Stomach (tissue), 4 donors: Measurements from ENCODE around the gene CDC42SE2.

Experiments used
- CTCF ChIP-seq, 7 experiments: fragments of 450-650 bp in 4 of 7; fragments of 200-600 bp in 3 of 7; sonication (generic) in 3 of 7; IDR thresholded peaks; one replicate each; pipeline ENCODE4 v1.5.1; 2016 to 2019; ENCODE audit warnings: antibody characterized with exemption in 7 of 7, control low read depth in 2 of 7, mild to moderate bottlenecking in 1 of 7
- EP300 ChIP-seq: sonication (generic); formaldehyde crosslinking; IDR thresholded peaks from one replicate; pipeline ENCODE4 v1.6.1; 2017; ENCODE audit warnings: antibody characterized with exemption
- POLR2A ChIP-seq, 4 donors: fragments of 450-650 bp; IDR thresholded peaks; one replicate each; pipeline ENCODE4 v1.6.1; 2016; ENCODE audit warnings: antibody characterized with exemption in 4 of 4, control low read depth in 2 of 4, mild to moderate bottlenecking in 1 of 4, moderate library complexity in 1 of 4

GRCh38 chr5:131280417-131280816 is 16.6 kb downstream of the CDC42SE2 start:
- no peak for TF ChIP-seq CTCF (IDR thresholded peaks at IDR 0.05)
- TF ChIP-seq POLR2A (IDR thresholded peaks at IDR 0.05) = no peak
- TF ChIP-seq EP300 = no peak
